HEK293 (cell line): ENCODE results near the gene CDHR4.
A peak's percentile ranks its signal among the peaks of the same experiment; 100 is the strongest.

Experiments
- CTCF ChIA-PET: fragments of 350-600 bp; formaldehyde crosslinking; extraction: SDS; loops from one replicate; lab custom pipeline; 2021; ENCODE audit warnings: antibody characterized with exemption; lab: Yijun Ruan, JAX
- POLR2A ChIA-PET: fragments of 300-600 bp; formaldehyde crosslinking; extraction: SDS; loops from one replicate; lab custom pipeline; 2020; ENCODE audit warnings: antibody characterized with exemption, inconsistent platforms; lab: Yijun Ruan, JAX
- H3K27ac ChIP-seq: fragments of 200-500 bp; sonication (Bioruptor generic); 2 replicates; pipeline ENCODE4 v1.5.1; 2014; ENCODE audit warnings: low read depth, low read length, control low read depth, inconsistent platforms; ENCODE audit errors: extremely low read depth
- H3K36me3 ChIP-seq, 2 experiments: fragments of 200-500 bp in 1 of 2; sonication (Bioruptor generic) in 1 of 2; 1 replicate in 1 of 2; 2 replicates in 1 of 2; pipeline ENCODE4 v1.5.1; 2014 to 2017; ENCODE audit warnings: inconsistent platforms in 2 of 2, low read length in 2 of 2; ENCODE audit not compliant: control insufficient read depth in 2 of 2, insufficient read depth in 1 of 2
- H3K4me1 ChIP-seq: fragments of 200-500 bp; sonication (Bioruptor generic); 2 replicates; pipeline ENCODE4 v1.5.1; 2014; ENCODE audit warnings: mild to moderate bottlenecking, low read length, inconsistent platforms; ENCODE audit not compliant: control insufficient read depth, insufficient read depth
- H3K4me3 ChIP-seq: 2 replicates; pipeline ENCODE4 v1.5.1; 2011; ENCODE audit warnings: low read depth, mild to moderate bottlenecking, control low read depth, low read length, moderate library complexity
- H3K9me3 ChIP-seq: fragments of 200-500 bp; sonication (Bioruptor generic); 2 replicates; pipeline ENCODE4 v1.5.1; 2014; ENCODE audit warnings: low read depth, low read length, inconsistent platforms; ENCODE audit not compliant: control insufficient read depth, insufficient read depth
- OSR2 ChIP-seq: fragments of 450-650 bp; formaldehyde crosslinking; IDR thresholded peaks from 2 replicates; pipeline ENCODE4 v1.5.1; 2016; ENCODE audit warnings: missing biosample characterization, missing genetic modification characterization
- TCF7L2 ChIP-seq: IDR thresholded peaks from 2 replicates; pipeline ENCODE4 v1.6.1; 2011; ENCODE audit warnings: low read depth, mild to moderate bottlenecking, inconsistent platforms, low read length, moderate library complexity, borderline replicate concordance
- YY1 ChIP-seq: fragments of 450-650 bp; formaldehyde crosslinking; IDR thresholded peaks from 2 replicates; pipeline ENCODE4 v1.5.1; 2018; ENCODE audit warnings: missing biosample characterization, missing genetic modification characterization
- ZNF114 ChIP-seq: fragments of 450-650 bp; formaldehyde crosslinking; IDR thresholded peaks from 2 replicates; pipeline ENCODE4 v1.5.0; 2017; ENCODE audit warnings: missing biosample characterization, missing genetic modification characterization
- ZNF121 ChIP-seq: fragments of 450-650 bp; formaldehyde crosslinking; IDR thresholded peaks from 2 replicates; pipeline ENCODE4 v1.5.1; 2016; ENCODE audit warnings: missing biosample characterization, missing genetic modification characterization
- ZNF433 ChIP-seq: fragments of 450-650 bp; formaldehyde crosslinking; IDR thresholded peaks from 2 replicates; pipeline ENCODE4 v1.5.1; 2016; ENCODE audit warnings: missing biosample characterization, missing genetic modification characterization, low read depth
- ZNF530 ChIP-seq: fragments of 450-650 bp; formaldehyde crosslinking; IDR thresholded peaks from 2 replicates; pipeline ENCODE4 v1.5.1; 2016; ENCODE audit warnings: low read depth, missing biosample characterization, missing genetic modification characterization
- ZNF555 ChIP-seq: fragments of 450-650 bp; formaldehyde crosslinking; conservative IDR thresholded peaks from 2 replicates; pipeline ENCODE4 v1.5.1; 2017; ENCODE audit warnings: missing biosample characterization, mild to moderate bottlenecking, missing genetic modification characterization, inconsistent platforms
- ZNF585B ChIP-seq: fragments of 450-650 bp; formaldehyde crosslinking; IDR thresholded peaks from 2 replicates; pipeline ENCODE4 v1.5.1; 2016; ENCODE audit warnings: missing biosample characterization, missing genetic modification characterization
- ZNF654 ChIP-seq: fragments of 450-650 bp; formaldehyde crosslinking; IDR thresholded peaks from 2 replicates; pipeline ENCODE4 v1.5.1; 2016; ENCODE audit warnings: low read depth, missing biosample characterization, missing genetic modification characterization
- TF ChIP-seq, protein P1 (sequence below): fragments of 450-650 bp; formaldehyde crosslinking; IDR thresholded peaks from 2 replicates; pipeline ENCODE4 v1.5.1; 2017; ENCODE audit warnings: missing biosample characterization, missing genetic modification characterization
- TF ChIP-seq, protein P2 (sequence below): fragments of 450-650 bp; formaldehyde crosslinking; IDR thresholded peaks from 2 replicates; pipeline ENCODE4 v1.5.1; 2016; ENCODE audit warnings: missing biosample characterization, missing genetic modification characterization
- TF ChIP-seq, protein P3 (sequence below): fragments of 450-650 bp; formaldehyde crosslinking; IDR thresholded peaks from 2 replicates; pipeline ENCODE4 v1.5.1; 2016; ENCODE audit warnings: missing biosample characterization, missing genetic modification characterization
- TF ChIP-seq, protein P4 (sequence below): fragments of 450-650 bp; formaldehyde crosslinking; IDR thresholded peaks from 2 replicates; pipeline ENCODE4 v1.5.1; 2016; ENCODE audit warnings: missing biosample characterization, missing genetic modification characterization
- TF ChIP-seq, protein P5 (sequence below): fragments of 450-650 bp; formaldehyde crosslinking; IDR thresholded peaks from 2 replicates; pipeline ENCODE4 v1.5.1; 2016; ENCODE audit warnings: missing biosample characterization, missing genetic modification characterization

The CDHR4 gene

DNA sequence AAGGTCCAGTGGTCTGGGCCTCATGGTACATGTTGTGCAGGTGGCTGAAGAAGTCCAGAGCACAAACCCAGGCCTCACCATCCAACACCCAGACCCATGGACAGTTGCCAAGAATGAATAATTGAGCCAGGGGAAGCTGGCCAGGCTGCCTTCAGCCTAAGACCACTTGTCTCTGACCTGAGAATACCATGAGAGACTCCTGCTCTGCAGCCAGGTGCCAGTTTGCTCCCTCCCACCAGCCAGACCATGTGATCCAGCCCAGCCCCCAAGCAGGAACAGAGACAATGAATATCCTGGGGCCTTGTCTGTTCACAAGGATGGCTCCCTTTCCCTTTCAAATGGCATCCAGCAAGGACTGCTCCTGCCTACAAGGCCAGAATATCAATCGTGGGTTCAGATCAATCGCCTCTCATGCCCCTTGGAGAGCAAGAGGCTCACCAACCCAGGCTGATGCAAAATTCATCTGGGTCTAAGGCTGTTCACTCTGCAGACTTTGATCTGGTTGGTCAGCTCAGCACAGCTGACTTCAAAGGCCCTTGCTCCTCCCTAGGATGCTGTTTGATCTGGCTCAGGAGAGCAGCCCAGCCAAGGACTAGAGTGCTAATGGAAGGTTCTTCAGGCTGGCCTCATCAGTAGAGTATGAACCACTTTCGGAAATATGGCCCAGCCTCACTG, 43.3 kb upstream of the CDHR4 start (continued):
- TF ChIP-seq, protein P1, sequence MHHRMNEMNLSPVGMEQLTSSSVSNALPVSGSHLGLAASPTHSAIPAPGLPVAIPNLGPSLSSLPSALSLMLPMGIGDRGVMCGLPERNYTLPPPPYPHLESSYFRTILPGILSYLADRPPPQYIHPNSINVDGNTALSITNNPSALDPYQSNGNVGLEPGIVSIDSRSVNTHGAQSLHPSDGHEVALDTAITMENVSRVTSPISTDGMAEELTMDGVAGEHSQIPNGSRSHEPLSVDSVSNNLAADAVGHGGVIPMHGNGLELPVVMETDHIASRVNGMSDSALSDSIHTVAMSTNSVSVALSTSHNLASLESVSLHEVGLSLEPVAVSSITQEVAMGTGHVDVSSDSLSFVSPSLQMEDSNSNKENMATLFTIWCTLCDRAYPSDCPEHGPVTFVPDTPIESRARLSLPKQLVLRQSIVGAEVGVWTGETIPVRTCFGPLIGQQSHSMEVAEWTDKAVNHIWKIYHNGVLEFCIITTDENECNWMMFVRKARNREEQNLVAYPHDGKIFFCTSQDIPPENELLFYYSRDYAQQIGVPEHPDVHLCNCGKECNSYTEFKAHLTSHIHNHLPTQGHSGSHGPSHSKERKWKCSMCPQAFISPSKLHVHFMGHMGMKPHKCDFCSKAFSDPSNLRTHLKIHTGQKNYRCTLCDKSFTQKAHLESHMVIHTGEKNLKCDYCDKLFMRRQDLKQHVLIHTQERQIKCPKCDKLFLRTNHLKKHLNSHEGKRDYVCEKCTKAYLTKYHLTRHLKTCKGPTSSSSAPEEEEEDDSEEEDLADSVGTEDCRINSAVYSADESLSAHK (tag by site-specific recombination): no peak

DNA sequence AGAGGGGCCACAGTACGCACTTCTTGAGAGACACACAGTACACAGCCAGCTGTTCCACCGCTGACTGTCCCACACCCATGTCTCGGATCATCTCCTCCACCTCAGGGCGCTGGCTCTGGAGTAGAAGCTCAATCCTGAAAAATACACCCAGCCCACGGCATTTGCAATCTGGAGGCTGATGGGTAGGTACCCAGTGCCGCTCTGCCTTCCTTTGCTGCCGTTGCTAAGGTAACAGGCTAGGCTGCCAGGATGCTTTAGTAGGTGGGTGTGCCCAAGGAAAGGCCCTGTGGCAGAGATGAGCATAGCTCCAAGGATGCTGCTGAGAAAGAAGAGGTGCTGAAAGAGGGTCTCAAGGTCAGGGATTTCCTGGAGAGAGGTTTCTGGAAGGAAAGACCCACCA, 42.1 kb upstream of the CDHR4 start:
- Histone ChIP-seq H3K4me3 (no peak overlapping the region), H3K4me1 (no peaks in the 10 kb centered on the region), H3K36me3 (peaks cover 0 to 93% of the 10 kb centered on the region in 2 experiments; a peak in 2 of 3 replicates), H3K9me3 (no peaks in the 10 kb centered on the region), H3K27ac (no peak overlapping the region)
- ChIA-PET POLR2A (no interaction called here), CTCF (interaction anchor here (0.6 to 4.6 kb wide), 7 partner anchors 30 to 641 kb away, joined by 3 to 36 read pairs (median 4); no protein-coding TSS in a partner anchor)
- TF ChIP-seq ZNF530 (no peak), ZNF433 (tag by site-specific recombination) (no peak), ZNF585B (tag by site-specific recombination) (no peak), YY1 (tag by site-specific recombination) (no peak), ZNF121 (tag by site-specific recombination) (no peak), ZNF114 (tag by site-specific recombination) (no peak)

DNA sequence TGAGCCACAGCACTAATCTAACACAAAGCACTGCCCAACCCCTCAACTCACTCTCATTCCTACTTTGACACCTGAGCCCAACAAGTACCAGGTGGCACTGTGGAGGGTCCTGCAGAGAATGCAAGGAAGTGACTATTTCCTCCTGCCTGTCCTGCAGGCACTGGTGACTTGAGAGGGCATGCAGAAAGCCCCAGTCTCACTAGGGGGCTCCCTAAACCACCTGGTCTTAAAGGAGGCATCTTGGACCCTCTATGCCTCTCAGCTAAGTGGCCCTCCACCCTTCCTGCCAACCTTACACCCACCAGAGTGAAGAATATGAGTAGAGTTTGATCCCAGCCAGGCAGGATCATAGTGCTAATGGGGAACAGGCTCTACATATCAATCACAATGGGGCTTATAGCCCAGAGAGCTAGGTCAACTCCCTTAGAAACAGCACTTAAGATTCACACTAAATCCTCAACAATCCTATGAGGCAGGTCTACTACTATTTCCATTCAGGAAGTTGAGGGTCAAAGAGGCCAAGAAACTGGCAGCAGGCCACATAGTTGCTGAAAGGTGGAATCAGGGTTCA, 41.5 kb upstream of the CDHR4 start:
- no peaks in the 10 kb centered on the region for H3K9me3 ChIP-seq
- TF ChIP-seq ZNF654 (tag by site-specific recombination) (peak; percentile 20), ZNF555 (tag by site-specific recombination) (no peak), OSR2 (tag by site-specific recombination) (no peak), TCF7L2 (no peak)
- TF ChIP-seq, protein P2, sequence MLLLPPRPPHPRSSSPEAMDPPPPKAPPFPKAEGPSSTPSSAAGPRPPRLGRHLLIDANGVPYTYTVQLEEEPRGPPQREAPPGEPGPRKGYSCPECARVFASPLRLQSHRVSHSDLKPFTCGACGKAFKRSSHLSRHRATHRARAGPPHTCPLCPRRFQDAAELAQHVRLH (tag by site-specific recombination): no peak
- TF ChIP-seq, protein P3, sequence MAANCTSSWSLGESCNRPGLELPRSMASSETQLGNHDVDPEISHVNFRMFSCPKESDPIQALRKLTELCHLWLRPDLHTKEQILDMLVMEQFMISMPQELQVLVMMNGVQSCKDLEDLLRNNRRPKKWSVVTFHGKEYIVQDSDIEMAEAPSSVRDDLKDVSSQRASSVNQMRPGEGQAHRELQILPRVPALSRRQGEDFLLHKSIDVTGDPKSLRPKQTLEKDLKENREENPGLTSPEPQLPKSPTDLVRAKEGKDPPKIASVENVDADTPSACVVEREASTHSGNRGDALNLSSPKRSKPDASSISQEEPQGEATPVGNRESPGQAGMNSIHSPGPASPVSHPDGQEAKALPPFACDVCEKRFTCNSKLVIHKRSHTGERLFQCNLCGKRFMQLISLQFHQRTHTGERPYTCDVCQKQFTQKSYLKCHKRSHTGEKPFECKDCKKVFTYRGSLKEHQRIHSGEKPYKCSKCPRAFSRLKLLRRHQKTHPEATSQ (tag by site-specific recombination): no peak
- TF ChIP-seq, protein P4, sequence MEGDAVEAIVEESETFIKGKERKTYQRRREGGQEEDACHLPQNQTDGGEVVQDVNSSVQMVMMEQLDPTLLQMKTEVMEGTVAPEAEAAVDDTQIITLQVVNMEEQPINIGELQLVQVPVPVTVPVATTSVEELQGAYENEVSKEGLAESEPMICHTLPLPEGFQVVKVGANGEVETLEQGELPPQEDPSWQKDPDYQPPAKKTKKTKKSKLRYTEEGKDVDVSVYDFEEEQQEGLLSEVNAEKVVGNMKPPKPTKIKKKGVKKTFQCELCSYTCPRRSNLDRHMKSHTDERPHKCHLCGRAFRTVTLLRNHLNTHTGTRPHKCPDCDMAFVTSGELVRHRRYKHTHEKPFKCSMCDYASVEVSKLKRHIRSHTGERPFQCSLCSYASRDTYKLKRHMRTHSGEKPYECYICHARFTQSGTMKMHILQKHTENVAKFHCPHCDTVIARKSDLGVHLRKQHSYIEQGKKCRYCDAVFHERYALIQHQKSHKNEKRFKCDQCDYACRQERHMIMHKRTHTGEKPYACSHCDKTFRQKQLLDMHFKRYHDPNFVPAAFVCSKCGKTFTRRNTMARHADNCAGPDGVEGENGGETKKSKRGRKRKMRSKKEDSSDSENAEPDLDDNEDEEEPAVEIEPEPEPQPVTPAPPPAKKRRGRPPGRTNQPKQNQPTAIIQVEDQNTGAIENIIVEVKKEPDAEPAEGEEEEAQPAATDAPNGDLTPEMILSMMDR: peak; percentile 34; the same call in 1 of the 2 replicates
- TF ChIP-seq, protein P5, sequence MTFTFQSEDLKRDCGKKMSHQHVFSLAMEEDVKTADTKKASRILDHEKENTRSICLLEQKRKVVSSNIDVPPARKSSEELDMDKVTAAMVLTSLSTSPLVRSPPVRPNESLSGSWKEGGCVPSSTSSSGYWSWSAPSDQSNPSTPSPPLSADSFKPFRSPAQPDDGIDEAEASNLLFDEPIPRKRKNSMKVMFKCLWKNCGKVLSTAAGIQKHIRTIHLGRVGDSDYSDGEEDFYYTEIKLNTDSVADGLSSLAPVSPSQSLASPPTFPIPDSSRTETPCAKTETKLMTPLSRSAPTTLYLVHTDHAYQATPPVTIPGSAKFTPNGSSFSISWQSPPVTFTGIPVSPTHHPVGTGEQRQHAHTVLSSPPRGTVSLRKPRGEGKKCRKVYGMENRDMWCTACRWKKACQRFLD (tag by site-specific recombination): no peak
- H3K36me3 ChIP-seq: peaks cover 0 to 93% of the 10 kb centered on the region in 2 experiments; a peak in 2 of 3 replicates
- POLR2A ChIA-PET: no interaction called here
- no peaks in the 10 kb centered on the region for H3K4me1 ChIP-seq
- CTCF ChIA-PET: interaction anchor here (0.6 to 4.6 kb wide), 12 partner anchors 14 to 640 kb away, joined by 3 to 36 read pairs (median 4); no protein-coding TSS in a partner anchor
- H3K4me3 ChIP-seq: no peak overlapping the region
- no peak overlapping the region for H3K27ac ChIP-seq
